Endodermal cell (in vitro differentiated cells): Measurements from ENCODE around the gene RNF17. TPM values are rescaled to one million over a fixed set of nuclear protein-coding genes. Genes with fewer than 3 reads are reported as not detected.

Source experiments
- DNase-seq: peaks from one replicate; pipeline ENCODE4 v3.0.0-alpha.2; 2017
- H3K27ac ChIP-seq: 2 replicates; pipeline ENCODE4 v1.5.1; 2013; ENCODE audit warnings: mild to moderate bottlenecking, low read depth, low read length, moderate library complexity
- H3K27me3 ChIP-seq: 2 replicates; pipeline ENCODE4 v1.6.1; 2013; ENCODE audit warnings: mild to moderate bottlenecking, low read length, moderate library complexity; ENCODE audit not compliant: insufficient read depth, control insufficient read depth, poor library complexity, severe bottlenecking
- H3K36me3 ChIP-seq: 2 replicates; pipeline ENCODE4 v1.7.0; 2013; ENCODE audit warnings: mild to moderate bottlenecking, low read length, moderate library complexity; ENCODE audit not compliant: control insufficient read depth, insufficient read depth
- H3K4me1 ChIP-seq: one replicate; pipeline ENCODE4 v1.7.0; 2013; ENCODE audit warnings: low read length; ENCODE audit not compliant: control insufficient read depth, insufficient read depth
- H3K4me3 ChIP-seq: 2 replicates; pipeline ENCODE4 v1.5.1; 2013; ENCODE audit warnings: mild to moderate bottlenecking, low read length, moderate library complexity
- H3K9ac ChIP-seq: 2 replicates; pipeline ENCODE4 v1.6.1; 2013; ENCODE audit warnings: mild to moderate bottlenecking, low read length, moderate library complexity; ENCODE audit not compliant: poor library complexity, severe bottlenecking; ENCODE audit errors: extremely low read depth
- H3K9me3 ChIP-seq: 2 replicates; pipeline ENCODE4 v1.6.1; 2013; ENCODE audit warnings: mild to moderate bottlenecking, low read length, moderate library complexity; ENCODE audit not compliant: control insufficient read depth
- H3K27ac Mint-ChIP-seq: 2 replicates; pipeline ENCODE4 v1.8.0; 2020; ENCODE audit warnings: mixed read lengths
- H3K27me3 Mint-ChIP-seq: 2 replicates; pipeline ENCODE4 v1.8.0; 2021; ENCODE audit warnings: mild to moderate bottlenecking, mixed read lengths; ENCODE audit not compliant: insufficient read depth
- H3K36me3 Mint-ChIP-seq: 2 replicates; pipeline ENCODE4 v1.8.0; 2020; ENCODE audit warnings: low read depth, mixed read lengths
- H3K4me1 Mint-ChIP-seq: 2 replicates; pipeline ENCODE4 v1.8.0; 2020; ENCODE audit warnings: mixed read lengths
- H3K4me3 Mint-ChIP-seq: 2 replicates; pipeline ENCODE4 v1.8.0; 2020; ENCODE audit warnings: mild to moderate bottlenecking, moderate library complexity, mixed read lengths
- H3K9me3 Mint-ChIP-seq: 2 replicates; pipeline ENCODE4 v1.8.0; 2020; ENCODE audit warnings: mild to moderate bottlenecking, mixed read lengths
- WGBS, 2 experiments: methylation state at CpG; one replicate each; pipeline versions ENCODE4 v1.1.5 to v1.1.7; 2013; ENCODE audit warnings: missing lambda C conversion rate in 2 of 2, mixed read lengths in 1 of 2; ENCODE audit not compliant: insufficient coverage in 1 of 2, insufficient read length in 1 of 2; 5-methylcytosine and 5-hydroxymethylcytosine counted together
- total RNA-seq, 2 donors: library from RNA; stranded (reverse); fragmentation: NEBNext Ultra II Directional in 1 of 2; extraction: Animal tissue kit (Norgen Biotek cat#: 25700) in 1 of 2; gene quantifications; 2 replicates in 1 of 2; 3 replicates in 1 of 2; pipeline ENCODE4 v1.2.1, GENCODE V29; 2021
- TF ChIP-seq, protein P1 (sequence below): fragments of 200-600 bp; sonication (generic); conservative IDR thresholded peaks from 2 replicates; pipeline ENCODE4 v1.5.0; 2021; ENCODE audit warnings: antibody characterized with exemption, mild to moderate bottlenecking

Gene RNF17
- total RNA-seq, 2 donors from 2014 or later: not detected

DNA sequence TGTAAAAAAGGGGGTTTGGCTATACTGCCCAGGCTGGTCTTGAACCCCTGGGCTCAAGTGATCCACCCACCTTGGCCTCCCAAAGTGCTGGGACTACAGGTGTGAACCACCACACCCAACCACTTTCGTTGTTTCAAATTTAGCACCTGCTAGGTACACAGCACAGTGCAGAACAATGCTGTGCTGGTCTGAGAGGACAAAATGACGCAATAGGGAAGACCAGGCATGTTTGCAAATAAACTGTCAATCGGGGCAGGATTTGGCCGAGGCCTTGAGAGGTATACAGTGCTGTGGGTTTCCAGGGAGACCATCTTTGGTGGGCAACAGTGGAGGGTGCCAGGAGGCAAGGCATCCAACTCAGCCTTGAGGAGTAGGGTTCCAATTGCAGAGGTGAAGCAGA is 46.8 kb upstream of the RNF17 start:
- TF ChIP-seq, protein P1, sequence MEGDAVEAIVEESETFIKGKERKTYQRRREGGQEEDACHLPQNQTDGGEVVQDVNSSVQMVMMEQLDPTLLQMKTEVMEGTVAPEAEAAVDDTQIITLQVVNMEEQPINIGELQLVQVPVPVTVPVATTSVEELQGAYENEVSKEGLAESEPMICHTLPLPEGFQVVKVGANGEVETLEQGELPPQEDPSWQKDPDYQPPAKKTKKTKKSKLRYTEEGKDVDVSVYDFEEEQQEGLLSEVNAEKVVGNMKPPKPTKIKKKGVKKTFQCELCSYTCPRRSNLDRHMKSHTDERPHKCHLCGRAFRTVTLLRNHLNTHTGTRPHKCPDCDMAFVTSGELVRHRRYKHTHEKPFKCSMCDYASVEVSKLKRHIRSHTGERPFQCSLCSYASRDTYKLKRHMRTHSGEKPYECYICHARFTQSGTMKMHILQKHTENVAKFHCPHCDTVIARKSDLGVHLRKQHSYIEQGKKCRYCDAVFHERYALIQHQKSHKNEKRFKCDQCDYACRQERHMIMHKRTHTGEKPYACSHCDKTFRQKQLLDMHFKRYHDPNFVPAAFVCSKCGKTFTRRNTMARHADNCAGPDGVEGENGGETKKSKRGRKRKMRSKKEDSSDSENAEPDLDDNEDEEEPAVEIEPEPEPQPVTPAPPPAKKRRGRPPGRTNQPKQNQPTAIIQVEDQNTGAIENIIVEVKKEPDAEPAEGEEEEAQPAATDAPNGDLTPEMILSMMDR: no peak
- DNase-seq: no peak
- Histone ChIP-seq H3K9ac (no peak overlapping the region), H3K4me1 (peaks cover 11% of the 10 kb centered on the region), H3K9me3 (peaks cover 10% of the 10 kb centered on the region), H3K4me3 (peak overlapping the region; percentile 14), H3K27ac (no peak overlapping the region), H3K36me3 (no peaks in the 10 kb centered on the region), H3K27me3 (no peaks in the 10 kb centered on the region)
- Mint-ChIP-seq H3K4me3 (no peak overlapping the region), H3K27me3 (peaks cover 27% of the 10 kb centered on the region), H3K4me1 (peaks cover 17% of the 10 kb centered on the region), H3K9me3 (peaks cover 13% of the 10 kb centered on the region), H3K27ac (no peak overlapping the region), H3K36me3 (no peaks in the 10 kb centered on the region)
- 69 to 71% methylated on average over 4 of the region's 4 CpGs for WGBS, 2 experiments

DNA sequence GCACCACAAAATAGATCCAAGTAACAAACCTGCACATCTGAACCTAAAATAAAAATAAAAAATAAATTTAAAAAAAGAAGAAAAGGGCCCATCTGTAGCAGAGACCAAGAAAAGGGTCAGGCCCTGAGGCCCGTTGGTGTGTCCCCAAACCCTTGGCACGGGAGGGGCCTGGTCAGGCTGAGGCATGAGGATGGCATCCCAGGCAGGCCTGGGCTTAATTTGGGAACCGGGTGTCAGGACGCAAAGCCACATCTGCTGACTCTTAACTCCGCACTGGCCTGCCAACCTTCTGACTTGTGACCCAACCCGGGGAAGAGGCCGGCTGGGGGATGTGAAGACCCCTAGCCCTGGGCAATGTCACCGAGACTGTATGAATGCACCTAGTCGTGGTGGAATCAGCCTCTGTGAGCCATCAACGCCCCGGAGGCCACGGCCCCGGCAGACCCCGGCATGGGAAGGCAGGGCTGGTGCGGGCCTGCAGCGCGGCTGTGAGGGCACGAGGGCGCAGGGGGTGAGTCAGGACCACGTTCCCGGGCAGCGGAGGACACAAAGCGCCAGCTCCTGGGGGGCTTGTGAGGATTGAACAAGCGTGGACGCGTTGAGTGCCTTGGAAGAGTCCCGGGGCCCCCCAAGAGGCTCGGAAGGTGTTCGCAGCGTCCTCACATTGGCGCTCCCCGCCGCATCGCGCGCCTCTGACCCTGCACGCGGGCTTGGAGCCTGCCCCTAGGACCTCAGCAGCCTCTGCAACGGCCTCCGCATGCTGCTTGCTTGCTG is 45.6 kb upstream of the RNF17 start:
- Histone ChIP-seq H3K27ac (no peak overlapping the region), H3K9me3 (peaks cover 10% of the 10 kb centered on the region), H3K27me3 (no peaks in the 10 kb centered on the region), H3K4me3 (no peak overlapping the region), H3K36me3 (no peaks in the 10 kb centered on the region), H3K4me1 (peaks cover 8% of the 10 kb centered on the region), H3K9ac (no peak overlapping the region)
- TF ChIP-seq, protein P1: no peak
- peaks cover 13% of the 10 kb centered on the region for H3K9me3 Mint-ChIP-seq
- H3K4me1 Mint-ChIP-seq: peaks cover 17% of the 10 kb centered on the region
- peaks cover 22% of the 10 kb centered on the region for H3K27me3 Mint-ChIP-seq
- no peak overlapping the region for H3K27ac Mint-ChIP-seq
- DNase-seq: no peak
- H3K36me3 Mint-ChIP-seq: no peaks in the 10 kb centered on the region
- WGBS, 2 experiments: 95% methylated on average over 37 to 40 of the region's 40 CpGs
- H3K4me3 Mint-ChIP-seq: no peak overlapping the region

DNA sequence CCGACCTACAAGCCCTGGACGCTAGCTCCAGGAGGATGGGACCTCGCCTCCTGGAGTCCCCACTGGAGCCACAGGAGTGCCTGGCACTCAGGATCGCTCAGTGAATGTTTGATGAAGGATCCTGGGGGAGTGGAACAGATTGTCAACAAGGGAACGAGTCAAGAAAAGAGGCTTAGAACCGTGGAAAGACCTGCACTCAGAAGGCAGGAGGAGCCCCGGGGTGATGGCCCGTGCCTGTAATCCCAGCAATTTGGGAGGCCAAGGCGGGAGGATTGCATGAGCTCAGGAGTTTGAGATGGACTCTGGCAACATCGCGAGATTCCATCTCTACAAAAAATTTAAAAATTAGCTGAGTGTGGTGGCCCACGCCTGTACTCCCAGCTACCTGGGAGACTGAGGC is 44.8 kb upstream of the RNF17 start:
- H3K9me3 Mint-ChIP-seq: peaks cover 13% of the 10 kb centered on the region
- H3K4me1 Mint-ChIP-seq: peaks cover 13% of the 10 kb centered on the region
- no peak overlapping the region for H3K27ac Mint-ChIP-seq

More for the DNA sequence above, 44.8 kb upstream of the RNF17 start:
- Histone ChIP-seq H3K9ac (no peak overlapping the region), H3K27me3 (no peaks in the 10 kb centered on the region), H3K4me3 (no peak overlapping the region), H3K27ac (no peak overlapping the region), H3K9me3 (peaks cover 10% of the 10 kb centered on the region), H3K36me3 (no peaks in the 10 kb centered on the region), H3K4me1 (peaks cover 8% of the 10 kb centered on the region)
- TF ChIP-seq, protein P1: no peak
- no peak for DNase-seq
- Mint-ChIP-seq H3K27me3 (peaks cover 23% of the 10 kb centered on the region), H3K36me3 (no peaks in the 10 kb centered on the region), H3K4me3 (no peak overlapping the region)
- 93 to 96% methylated on average over 12 of the region's 12 CpGs for WGBS, 2 experiments
